Putamen (tissue), 1 donor: ENCODE results near the gene COL4A2.
"Not testable (repeated sequence)": the region's sequence is repeated elsewhere in the genome, so short reads cannot be mapped to it uniquely, and the experiment has no call there.

Source experiments
- DNase-seq: peaks from one replicate; pipeline ENCODE4 v3.0.0-alpha.2; 2016; ENCODE audit warnings: low spot score

COL4A2 gene

DNA sequence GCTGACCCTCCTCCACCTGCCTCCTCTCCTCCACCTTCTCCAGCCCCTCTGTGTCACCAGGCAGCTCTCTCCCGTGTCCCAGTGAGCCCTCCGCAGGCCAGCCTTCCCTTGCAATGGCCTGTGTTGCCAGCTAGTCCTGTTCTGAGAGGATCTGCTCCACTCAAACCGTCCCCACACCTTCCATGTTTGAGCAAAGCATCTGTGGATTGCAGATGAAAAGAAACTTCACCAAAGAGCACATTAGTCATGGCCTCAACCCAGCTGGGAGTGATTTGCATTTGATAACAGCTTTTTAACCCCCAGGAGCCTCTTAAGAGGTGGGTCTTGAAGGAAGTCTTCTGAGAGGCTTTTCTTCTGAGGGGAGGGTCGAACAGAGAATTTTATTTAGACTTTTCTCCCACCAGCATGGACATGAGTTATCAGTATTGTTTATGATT is 72.8 kb downstream of the COL4A2 start:
- no peak for DNase-seq

DNA sequence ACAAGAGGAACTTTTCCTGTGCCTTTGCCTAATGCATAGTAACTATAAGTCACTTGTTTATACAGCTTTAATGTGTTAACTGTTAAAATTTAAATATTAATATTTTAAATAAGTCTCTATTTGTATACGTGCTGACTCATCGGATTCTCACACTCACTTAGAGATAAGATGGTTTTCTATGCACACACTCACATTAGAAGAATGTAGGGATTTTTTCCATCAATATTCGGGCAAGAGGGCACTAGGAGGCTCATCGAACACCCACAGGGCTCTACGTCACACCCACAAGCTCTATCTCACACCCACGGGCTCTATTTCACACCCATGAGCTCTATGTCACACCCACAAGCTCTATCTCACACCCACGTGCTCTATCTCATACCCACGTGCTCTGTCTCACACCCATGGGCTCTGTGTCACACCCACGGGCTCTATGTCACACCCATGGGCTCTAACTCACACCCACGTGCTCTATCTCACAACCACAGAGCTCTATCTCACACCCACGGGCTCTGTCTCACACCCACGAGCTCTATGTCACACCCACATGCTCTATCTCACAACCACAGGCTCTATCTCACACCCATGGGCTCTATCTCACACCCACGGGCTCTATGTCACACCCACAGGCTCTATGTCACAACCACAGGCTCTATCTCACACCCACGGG is 73.4 kb downstream of the COL4A2 start:
- no peak for DNase-seq

- no peak for DNase-seq
These were observed 73.9 kb downstream of the COL4A2 start for GRCh38 chr13:110381029-110381360.

DNA sequence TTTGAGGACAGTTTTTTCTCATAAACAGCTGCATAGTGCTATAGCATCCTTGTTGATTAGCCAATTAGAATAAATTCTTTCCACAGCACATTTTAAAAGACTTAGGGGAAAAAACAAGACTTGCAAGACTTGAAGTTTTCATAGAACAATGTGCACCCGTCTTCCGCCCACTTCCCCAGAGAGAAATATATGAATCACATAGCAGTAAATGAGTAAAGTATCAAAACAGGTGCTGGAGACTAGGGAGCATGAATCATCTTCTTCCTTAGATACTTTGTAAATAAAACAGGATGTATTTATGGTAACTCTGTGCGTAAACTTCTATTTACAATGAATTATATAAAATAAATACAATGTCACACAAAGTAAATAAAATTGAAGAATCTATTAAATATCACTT is 75.1 kb downstream of the COL4A2 start:
- DNase-seq = no peak

DNA sequence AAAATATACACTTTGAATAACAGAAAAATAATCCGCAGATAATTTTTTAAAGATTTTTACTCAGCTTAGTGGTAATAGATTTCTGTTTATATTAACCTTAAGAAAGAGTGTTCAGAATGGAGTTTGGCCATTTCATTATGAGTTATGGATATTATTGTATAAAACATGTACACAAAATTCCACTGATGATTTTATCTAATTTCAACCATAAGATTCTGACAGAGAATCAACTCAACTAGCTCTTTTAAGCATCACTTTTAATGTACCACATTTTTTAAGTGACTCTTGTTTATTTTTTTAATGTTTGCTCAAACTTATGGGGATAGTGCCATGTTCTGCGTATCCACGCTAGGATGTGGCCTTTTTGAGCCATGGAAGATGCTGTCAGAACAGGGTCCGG is 75.7 kb downstream of the COL4A2 start:
- no peak for DNase-seq

GRCh38 chr13:110387451-110388107 is 80.5 kb downstream of the COL4A2 start:
- no peak for DNase-seq

DNA sequence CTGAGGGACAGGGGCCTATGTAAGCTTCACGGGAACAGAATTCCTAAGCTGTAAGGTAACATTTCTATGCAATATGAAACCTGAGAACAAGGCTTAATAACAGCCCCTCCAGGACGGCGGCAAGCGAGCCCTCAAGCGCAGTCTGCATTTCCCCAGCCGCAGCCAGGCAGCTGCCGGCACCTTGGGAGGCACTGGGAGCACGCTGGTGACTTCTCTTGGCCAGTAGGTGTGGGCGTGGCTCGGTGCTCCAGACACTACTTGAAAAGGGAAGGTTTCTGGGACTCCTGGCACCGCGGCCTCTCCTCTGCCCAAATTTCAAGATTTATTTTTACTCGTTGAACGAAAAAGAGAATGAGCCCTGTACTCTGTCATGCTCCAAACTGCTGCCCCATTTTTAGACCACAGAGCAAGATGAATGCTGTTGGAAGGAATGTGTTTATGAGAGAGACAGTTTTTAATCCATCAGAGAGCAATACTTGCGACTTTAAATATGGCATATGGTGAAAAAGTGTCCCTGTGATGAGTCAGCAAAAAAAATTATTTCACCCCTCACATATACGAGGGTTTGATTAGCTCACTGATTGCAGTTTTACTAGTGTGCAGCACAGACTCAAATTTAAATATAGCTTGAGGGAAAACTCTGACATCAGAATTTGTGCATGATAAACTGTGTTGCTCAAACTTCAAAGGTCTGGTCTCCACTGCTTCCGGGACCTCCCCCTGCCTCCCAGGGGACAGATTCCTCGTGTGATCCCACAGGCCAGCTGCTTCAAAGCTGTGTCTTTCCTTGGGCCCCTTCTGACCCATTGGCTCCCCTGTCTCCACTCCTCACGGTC is 81.2 kb downstream of the COL4A2 start:
- DNase-seq = no peak

DNA sequence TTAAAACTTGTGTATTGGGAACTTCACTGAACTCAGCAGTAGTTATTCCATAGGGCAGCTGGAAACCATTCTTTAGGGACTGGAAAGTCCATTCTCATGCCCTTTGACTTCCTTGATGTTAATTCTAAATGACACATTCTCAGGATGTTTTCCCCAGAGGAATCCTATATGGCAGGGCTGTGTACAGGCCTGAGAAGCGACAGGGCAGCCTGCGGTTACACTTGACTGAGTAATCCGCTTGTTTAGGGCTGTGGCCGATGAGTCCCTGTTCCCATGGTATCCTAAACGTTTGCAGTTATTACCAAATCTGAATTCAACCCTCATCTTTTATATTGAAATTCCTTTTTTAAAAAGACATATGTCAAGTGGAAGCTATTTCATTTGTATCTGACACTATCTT is 83.5 kb downstream of the COL4A2 start:
- no peak for DNase-seq

- DNase-seq = no peak
These were observed 84.2 kb downstream of the COL4A2 start for GRCh38 chr13:110391273-110391672.

GRCh38 chr13:110392510-110393240 is 85.6 kb downstream of the COL4A2 start:
- no peak for DNase-seq

GRCh38 chr13:110393761-110394160 is 86.7 kb downstream of the COL4A2 start:
- DNase-seq = no peak

DNA sequence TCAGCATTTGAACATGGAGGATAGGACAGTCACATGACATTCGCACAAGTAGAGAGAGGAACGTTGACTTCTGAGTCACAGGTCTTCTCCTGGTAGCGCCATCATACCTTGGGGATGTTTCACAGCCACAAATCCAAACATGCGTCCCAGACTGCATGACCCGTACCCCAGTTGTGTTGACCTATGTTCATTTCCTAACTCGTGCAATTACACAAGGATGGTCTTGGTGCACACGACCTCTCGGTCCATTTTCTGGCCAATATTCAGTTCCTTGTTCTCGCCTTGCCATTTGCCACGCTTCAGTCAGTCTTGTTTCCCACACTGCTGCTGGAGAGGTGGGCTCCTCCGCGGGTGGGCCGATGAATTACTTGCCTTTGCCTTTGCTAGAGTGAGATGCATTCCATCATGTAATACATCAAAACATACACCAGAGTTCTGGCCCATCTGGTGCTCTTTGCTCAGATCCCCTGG is 87.3 kb downstream of the COL4A2 start:
- DNase-seq = no peak

DNA sequence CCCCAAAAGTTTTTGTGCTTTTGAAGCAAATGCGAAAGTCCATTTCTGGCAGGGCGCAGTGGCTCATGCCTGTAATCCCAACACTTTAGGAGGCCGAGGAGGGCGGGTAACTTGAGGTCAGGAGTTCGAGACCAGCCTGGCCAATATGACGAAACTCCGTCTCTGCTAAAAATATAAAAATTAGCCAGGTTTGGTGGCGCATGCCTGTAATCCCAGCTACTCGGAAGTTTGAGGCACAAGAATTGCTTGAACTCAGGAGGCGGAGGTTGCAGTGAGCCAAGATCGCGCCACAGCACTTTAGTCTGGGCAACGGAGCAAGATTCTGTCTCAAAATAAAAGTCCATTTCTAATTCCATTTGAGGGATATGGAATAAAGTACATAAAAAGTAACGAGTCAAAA is 88.5 kb downstream of the COL4A2 start:
- not testable (repeated sequence) for DNase-seq

- DNase-seq = no peak
These were observed 89.4 kb downstream of the COL4A2 start for GRCh38 chr13:110396476-110396875.

DNA sequence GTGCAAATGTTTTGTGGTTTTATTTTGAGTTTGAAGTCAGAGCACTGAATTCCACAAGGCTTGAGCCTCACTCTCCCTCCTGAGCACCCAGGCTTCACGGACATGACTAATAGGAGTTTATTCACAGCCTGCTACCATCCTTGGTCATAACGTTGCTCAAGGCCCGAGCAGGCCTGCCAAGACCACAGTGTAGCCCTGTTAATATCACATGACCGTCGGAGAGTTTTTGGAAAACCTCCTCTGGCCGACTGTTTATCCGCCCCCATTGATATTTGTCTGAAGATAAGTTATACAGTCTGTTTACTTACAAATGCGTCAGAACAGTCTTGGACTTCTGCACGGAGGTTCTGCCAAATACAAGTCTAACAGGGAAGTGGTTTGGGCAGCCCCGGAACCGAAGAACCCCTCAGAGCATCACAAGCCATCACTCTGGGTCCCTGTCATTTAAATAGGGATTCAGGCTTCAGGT is 89.9 kb downstream of the COL4A2 start:
- no peak for DNase-seq

- peak; percentile 83 for DNase-seq
These were observed 90.5 kb downstream of the COL4A2 start for GRCh38 chr13:110397436-110398115.

GRCh38 chr13:110398564-110399507 is 91.8 kb downstream of the COL4A2 start:
- no peak for DNase-seq

DNA sequence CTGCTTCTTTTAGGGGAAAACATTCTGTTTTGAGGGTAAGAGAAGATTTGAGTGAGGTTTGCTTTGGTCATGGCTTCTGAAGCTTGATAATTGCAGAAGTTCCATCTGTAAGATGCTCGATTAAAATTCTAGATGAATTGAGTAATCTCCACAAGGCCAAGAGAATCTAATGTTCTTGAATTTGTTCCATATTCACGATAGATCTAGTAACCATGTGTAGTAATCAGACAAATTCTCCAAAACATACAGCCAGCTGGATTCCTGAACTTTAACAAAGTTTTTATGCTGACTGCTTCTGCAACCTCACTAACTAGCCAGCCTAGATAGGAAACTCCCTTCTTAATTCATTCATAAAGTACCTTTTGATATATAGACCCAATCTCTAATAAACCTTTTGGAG is 92.7 kb downstream of the COL4A2 start:
- DNase-seq = no peak

DNA sequence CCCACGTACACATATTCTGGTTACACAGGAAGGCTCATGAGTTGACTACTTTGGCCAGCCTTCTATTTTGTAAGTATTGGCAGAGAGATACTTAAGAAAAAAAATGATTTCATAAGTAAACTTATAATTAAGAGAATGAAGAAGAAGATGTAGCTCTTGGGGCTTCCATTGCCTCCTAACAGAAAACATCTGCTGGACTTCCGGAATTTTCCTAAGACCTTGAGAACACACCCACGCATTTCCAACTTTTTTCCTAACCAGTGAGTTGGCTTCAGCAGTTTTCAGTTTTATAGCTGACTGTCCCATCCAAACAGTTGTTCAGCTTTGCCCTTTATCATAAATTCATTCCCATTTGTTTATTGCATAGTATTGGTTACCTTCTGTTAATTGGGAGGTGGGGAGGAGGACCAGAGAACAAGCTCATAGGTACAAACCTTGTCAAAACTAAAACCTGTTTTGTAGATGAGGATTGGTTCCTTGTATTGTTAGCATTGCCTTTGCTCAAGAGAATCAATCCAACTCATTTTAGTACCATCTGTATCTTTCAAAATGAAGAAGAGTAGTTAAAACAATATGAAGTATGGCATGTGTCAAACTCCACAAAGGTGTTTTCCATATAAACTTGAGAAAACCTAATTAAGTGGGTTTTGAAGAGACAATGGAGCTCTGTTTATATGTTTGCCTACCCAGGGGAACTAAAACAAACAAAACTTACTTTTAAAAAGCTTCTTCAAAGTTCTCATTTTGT is 93.9 kb downstream of the COL4A2 start:
- no peak for DNase-seq
